PC-3 (cell line): ENCODE data around the gene GAMT. TPM values are rescaled to one million over a fixed set of nuclear protein-coding genes. Genes with fewer than 3 reads are reported as not detected.

ENCODE experiments used
- ATAC-seq: fragments of 200-7000 bp; cut with Tn5 transposase; 2 replicates; pipeline ENCODE4 v1.9.1; 2020; ENCODE audit warnings: mild to moderate bottlenecking, moderate library complexity
- BruUV-seq: library from RNA; stranded (reverse); fragments of 400-500 nt; replicated peaks from 2 replicates; lab custom pipeline; 2021; lab: Mats Ljungman, UMichigan
- CTCF ChIA-PET: fragments of 300-600 bp; sonication (Branson Sonifier 250); formaldehyde crosslinking; loops from one replicate; lab custom pipeline; 2022; ENCODE audit warnings: antibody characterized with exemption; lab: Charles Lee
- POLR2A ChIA-PET: fragments of 300-600 bp; sonication (Branson Sonifier 250); formaldehyde crosslinking; loops from one replicate; lab custom pipeline; 2022; ENCODE audit warnings: antibody characterized with exemption; ENCODE audit not compliant: unreplicated experiment; lab: Charles Lee
- DNase-seq: peaks from one replicate; pipeline ENCODE4 v3.0.0-alpha.2; 2015
- H2AFZ ChIP-seq: fragments of 300-600 bp; sonication (generic); 2 replicates; pipeline ENCODE4 v1.6.0; 2016; ENCODE audit warnings: antibody characterized with exemption, low read length
- H3F3A ChIP-seq: fragments of 300-600 bp; sonication (generic); one replicate; pipeline ENCODE4 v1.6.0; 2017; ENCODE audit warnings: antibody characterized with exemption, low read length, control low read depth, mild to moderate bottlenecking; ENCODE audit not compliant: unreplicated experiment
- H3K27ac ChIP-seq: fragments of 300-600 bp; sonication (generic); 2 replicates; pipeline ENCODE4 v1.5.1; 2016; ENCODE audit warnings: mild to moderate bottlenecking, low read length
- H3K27me3 ChIP-seq: fragments of 300-600 bp; sonication (generic); 2 replicates; pipeline ENCODE4 v1.6.1; 2016; ENCODE audit warnings: low read length, mixed read lengths
- H3K36me3 ChIP-seq: fragments of 300-600 bp; sonication (generic); 2 replicates; pipeline ENCODE4 v1.6.1; 2016; ENCODE audit warnings: low read depth, mixed run types, low read length, mixed read lengths
- H3K4me1 ChIP-seq: fragments of 300-600 bp; sonication (generic); 2 replicates; pipeline ENCODE4 v1.5.1; 2016; ENCODE audit warnings: low read length; ENCODE audit not compliant: insufficient read depth
- H3K4me2 ChIP-seq: fragments of 300-600 bp; sonication (generic); 2 replicates; pipeline ENCODE4 v1.6.0; 2016; ENCODE audit warnings: low read length
- H3K4me3 ChIP-seq: fragments of 300-600 bp; sonication (generic); 2 replicates; pipeline ENCODE4 v1.5.1; 2016; ENCODE audit warnings: mild to moderate bottlenecking, low read length, mixed read lengths
- H3K79me2 ChIP-seq: fragments of 300-600 bp; sonication (generic); 2 replicates; pipeline ENCODE4 v1.6.1; 2017; ENCODE audit warnings: low read length, mixed read lengths
- H3K9ac ChIP-seq: fragments of 300-600 bp; sonication (generic); 2 replicates; pipeline ENCODE4 v1.6.0; 2016; ENCODE audit warnings: mild to moderate bottlenecking, low read length
- H3K9me2 ChIP-seq: fragments of 300-600 bp; sonication (generic); replicated peaks from 2 replicates; pipeline ENCODE4 v1.6.1; 2016; ENCODE audit warnings: mixed run types, low read length, mixed read lengths
- H3K9me3 ChIP-seq: fragments of 300-600 bp; sonication (generic); 2 replicates; pipeline ENCODE4 v1.6.1; 2016; ENCODE audit warnings: low read length, mixed read lengths
- H4K20me1 ChIP-seq: fragments of 300-600 bp; sonication (generic); 2 replicates; pipeline ENCODE4 v1.6.1; 2016; ENCODE audit warnings: low read length, mixed read lengths
- CTCF ChIP-seq: fragments of 300-600 bp; sonication (generic); conservative IDR thresholded peaks from 2 replicates; pipeline ENCODE4 v1.5.1; 2017; ENCODE audit warnings: antibody characterized with exemption, low read depth, mild to moderate bottlenecking, low read length
- EZH2 ChIP-seq: fragments of 300-600 bp; sonication (generic); IDR thresholded peaks from one replicate; pipeline ENCODE4 v1.6.1; 2017; ENCODE audit warnings: antibody characterized with exemption, mild to moderate bottlenecking, low read length; ENCODE audit not compliant: unreplicated experiment
- EZH2phosphoT487 ChIP-seq: fragments of 300-600 bp; sonication (generic); IDR thresholded peaks from 2 replicates; pipeline ENCODE4 v1.6.1; 2018; ENCODE audit warnings: mild to moderate bottlenecking, antibody characterized with exemption, low read length, borderline replicate concordance
- intact Hi-C: fragments of 100-400 bp; cut with micrococcal nuclease; formaldehyde crosslinking; loops from 2 replicates; pipeline ENCODE4 v1.9.0; 2023
- total RNA-seq: library from RNA; depleted of rRNA; stranded (reverse); fragments of >200 nt; gene quantifications from 2 replicates; pipeline ENCODE4 v1.2.3, GENCODE V29; 2014

GAMT gene
- total RNA-seq, 1 experiment from 2014 or later: 75.6 TPM

- H3K36me3 ChIP-seq: peaks cover 29% of the 10 kb centered on the region; the same call in 1 of the 2 replicates
- H4K20me1 ChIP-seq: peaks cover 24% of the 10 kb centered on the region; the same call in 1 of the 2 replicates
- BruUV-seq: no TSS peak
Observed at GRCh38 chr19:1417681-1418495, 16.5 kb upstream of the GAMT start.

GRCh38 chr19:1417145-1417544 is 15.8 kb upstream of the GAMT start:
- H4K20me1 ChIP-seq: peaks cover 28% of the 10 kb centered on the region; the same call in 1 of the 2 replicates
- peaks cover 7% of the 10 kb centered on the region for H3F3A ChIP-seq
- H3K9ac ChIP-seq: no peak overlapping the region
- H3K9me3 ChIP-seq: no peaks in the 10 kb centered on the region
- no peak overlapping the region for H3K4me2 ChIP-seq
- no peak overlapping the region for H3K4me3 ChIP-seq
- H3K4me1 ChIP-seq: peaks cover 20% of the 10 kb centered on the region
- no TSS peak for BruUV-seq
- DNase-seq: no peak
- H2AFZ ChIP-seq: no peak overlapping the region
- no peaks in the 10 kb centered on the region for H3K9me2 ChIP-seq
- CTCF ChIA-PET: no interaction called here
- H3K27ac ChIP-seq: no peak overlapping the region
- ATAC-seq: no peak
- no peak for TF ChIP-seq CTCF
- no peak for TF ChIP-seq EZH2phosphoT487
- no peak for TF ChIP-seq EZH2
- no peaks in the 10 kb centered on the region for H3K27me3 ChIP-seq
- peaks cover 29% of the 10 kb centered on the region; the same call in 1 of the 2 replicates for H3K36me3 ChIP-seq
- intact Hi-C loops: no loop called here
- POLR2A ChIA-PET: no interaction called here
- peaks cover 78% of the 10 kb centered on the region for H3K79me2 ChIP-seq

More at GRCh38 chr19:1417681-1418495, 16.5 kb upstream of the GAMT start:
- TF ChIP-seq CTCF: no peak
- no peak for TF ChIP-seq EZH2phosphoT487
- no peak for TF ChIP-seq EZH2
- Histone ChIP-seq H2AFZ (no peak overlapping the region), H3K27ac (no peak overlapping the region), H3K9ac (no peak overlapping the region), H3F3A (peaks cover 7% of the 10 kb centered on the region), H3K79me2 (peaks cover 73% of the 10 kb centered on the region), H3K27me3 (no peaks in the 10 kb centered on the region), H3K4me2 (no peak overlapping the region), H3K4me1 (peaks cover 20% of the 10 kb centered on the region), H3K4me3 (no peak overlapping the region), H3K9me3 (no peaks in the 10 kb centered on the region), H3K9me2 (no peaks in the 10 kb centered on the region)
- DNase-seq: no peak
- ATAC-seq: no peak
- CTCF ChIA-PET: no interaction called here
- intact Hi-C loops: no loop called here
- POLR2A ChIA-PET: no interaction called here
